ENCODE results near the gene MYH14. TPM values are rescaled to one million over a fixed set of nuclear protein-coding genes. Genes with fewer than 3 reads are reported as not detected.

Gene MYH14
- total and polyA plus RNA-seq, 2 of the 4 experiments (the other 2 are of a cell fraction): not detected

GRCh38 chr19:50190439-50190891 lies 13.0 kb upstream of the MYH14 start:
- no peak overlapping the region for H3K18ac ChIP-seq (ENCODE audit: low read depth, low read length)
- ATAC-seq (ENCODE audit: low read depth) (no peak), DNase-seq (no peak)
- H3K56ac ChIP-seq (ENCODE audit: extremely low read depth, insufficient read depth, low read length): no peak overlapping the region
- H4K91ac ChIP-seq (ENCODE audit: insufficient read depth, low read depth, low read length): no peak overlapping the region
- H4K20me1 ChIP-seq (ENCODE audit: insufficient read depth, low read length): no peaks in the 10 kb centered on the region
- no peak overlapping the region for H3K27ac ChIP-seq (ENCODE audit: insufficient read depth, low read length)
- no peak overlapping the region for H2BK5ac ChIP-seq (ENCODE audit: low read depth, low read length, poor library complexity, severe bottlenecking)
- H4K5ac ChIP-seq (ENCODE audit: low read depth, low read length): no peak overlapping the region
- TF ChIP-seq ELK1 (IDR thresholded peaks at IDR 0.05; ENCODE audit: borderline replicate concordance, low read depth, low read length) (no peak), CHD1 (IDR thresholded peaks at IDR 0.05; ENCODE audit: low read depth, low read length) (no peak), MAFK (IDR thresholded peaks at IDR 0.05; ENCODE audit: low read depth, low read length) (no peak), FOS (IDR thresholded peaks at IDR 0.05; ENCODE audit: low read depth, low read length) (no peak), RAD21 (IDR thresholded peaks at IDR 0.05; ENCODE audit: low read length) (no peak), BHLHE40 (IDR thresholded peaks at IDR 0.05; ENCODE audit: low read depth, low read length) (no peak), RCOR1 (IDR thresholded peaks at IDR 0.05; ENCODE audit: insufficient replicate concordance, low read length) (no peak)
- TF ChIP-seq, protein P1, sequence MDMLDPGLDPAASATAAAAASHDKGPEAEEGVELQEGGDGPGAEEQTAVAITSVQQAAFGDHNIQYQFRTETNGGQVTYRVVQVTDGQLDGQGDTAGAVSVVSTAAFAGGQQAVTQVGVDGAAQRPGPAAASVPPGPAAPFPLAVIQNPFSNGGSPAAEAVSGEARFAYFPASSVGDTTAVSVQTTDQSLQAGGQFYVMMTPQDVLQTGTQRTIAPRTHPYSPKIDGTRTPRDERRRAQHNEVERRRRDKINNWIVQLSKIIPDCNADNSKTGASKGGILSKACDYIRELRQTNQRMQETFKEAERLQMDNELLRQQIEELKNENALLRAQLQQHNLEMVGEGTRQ (IDR thresholded peaks at IDR 0.05; ENCODE audit: low read depth, low read length): no peak
- TF ChIP-seq, protein P2, sequence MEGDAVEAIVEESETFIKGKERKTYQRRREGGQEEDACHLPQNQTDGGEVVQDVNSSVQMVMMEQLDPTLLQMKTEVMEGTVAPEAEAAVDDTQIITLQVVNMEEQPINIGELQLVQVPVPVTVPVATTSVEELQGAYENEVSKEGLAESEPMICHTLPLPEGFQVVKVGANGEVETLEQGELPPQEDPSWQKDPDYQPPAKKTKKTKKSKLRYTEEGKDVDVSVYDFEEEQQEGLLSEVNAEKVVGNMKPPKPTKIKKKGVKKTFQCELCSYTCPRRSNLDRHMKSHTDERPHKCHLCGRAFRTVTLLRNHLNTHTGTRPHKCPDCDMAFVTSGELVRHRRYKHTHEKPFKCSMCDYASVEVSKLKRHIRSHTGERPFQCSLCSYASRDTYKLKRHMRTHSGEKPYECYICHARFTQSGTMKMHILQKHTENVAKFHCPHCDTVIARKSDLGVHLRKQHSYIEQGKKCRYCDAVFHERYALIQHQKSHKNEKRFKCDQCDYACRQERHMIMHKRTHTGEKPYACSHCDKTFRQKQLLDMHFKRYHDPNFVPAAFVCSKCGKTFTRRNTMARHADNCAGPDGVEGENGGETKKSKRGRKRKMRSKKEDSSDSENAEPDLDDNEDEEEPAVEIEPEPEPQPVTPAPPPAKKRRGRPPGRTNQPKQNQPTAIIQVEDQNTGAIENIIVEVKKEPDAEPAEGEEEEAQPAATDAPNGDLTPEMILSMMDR (conservative IDR thresholded peaks at IDR 0.05; ENCODE audit: low read depth, low read length): no peak
- WGBS, 2 experiments (ENCODE audit: extremely low coverage in 2 of 2, insufficient read length in 1 of 2): 73% methylated on average over 3 of the region's 8 CpGs; no CpG with 5 or more reads in 1 of the 2 experiments
- H4K8ac ChIP-seq (ENCODE audit: low read depth in 2 of 2, low read length in 2 of 2): no peak overlapping the region
- H2AK9ac ChIP-seq (replicated peaks; ENCODE audit: low read depth, low read length, poor library complexity): no peak overlapping the region
- no peaks in the 10 kb centered on the region for H3K79me1 ChIP-seq (ENCODE audit: low read depth in 1 of 2, low read length in 2 of 2)
- in situ Hi-C loops (cut with MboI; ENCODE audit: low sequenced_read_pairs) (no loop called here), intact Hi-C loops (cut with micrococcal nuclease) (no loop called here), dilution Hi-C loops (cut with HindIII; ENCODE audit: low sequenced_read_pairs, unreplicated experiment) (no loop called here)
- H3K4me2 ChIP-seq (ENCODE audit: low read depth, low read length): no peak overlapping the region
- BruUV-seq (replicated peaks): no TSS peak
- H3K14ac ChIP-seq (replicated peaks; ENCODE audit: low read depth, low read length): no peak overlapping the region
- no peak overlapping the region for H3K4me3 ChIP-seq (ENCODE audit: insufficient read depth, low read depth, low read length)
- peaks cover 14% of the 10 kb centered on the region for H3K9me3 ChIP-seq (ENCODE audit: control insufficient read depth, insufficient read depth, low read length)
- no peak overlapping the region for H3K4ac ChIP-seq (ENCODE audit: low read depth, low read length)
- H3K36me3 ChIP-seq (ENCODE audit: control insufficient read depth, insufficient read depth, low read length): no peaks in the 10 kb centered on the region
- no peak overlapping the region for H2BK15ac ChIP-seq (ENCODE audit: low read depth, low read length)
- POLR2A ChIA-PET (ENCODE audit: unreplicated experiment): no interaction called here
- H3K9me1 ChIP-seq (ENCODE audit: insufficient read depth, low read length): no peaks in the 10 kb centered on the region
- H3K4me1 ChIP-seq (ENCODE audit: control insufficient read depth, insufficient read depth, low read length): no peaks in the 10 kb centered on the region
- no peak overlapping the region for H3K23ac ChIP-seq (ENCODE audit: low read depth, low read length)
- no peaks in the 10 kb centered on the region for H3K27me3 ChIP-seq (ENCODE audit: control insufficient read depth, insufficient read depth, low read length)
- H2BK20ac ChIP-seq (ENCODE audit: low read depth, low read length): no peak overlapping the region
- H3K9ac ChIP-seq (ENCODE audit: low read depth, low read length): no peak overlapping the region
- no peak overlapping the region for H2AK5ac ChIP-seq (ENCODE audit: low read depth, low read length)
- H2AFZ ChIP-seq (replicated peaks; ENCODE audit: low read length, poor library complexity): no peak overlapping the region
- H2BK120ac ChIP-seq (ENCODE audit: low read depth, low read length): no peak overlapping the region
- CTCF ChIA-PET: no interaction called here

Measured in IMR-90 (cell line).